ENCODE measurements around the gene MRPL36.

Gene MRPL36

DNA sequence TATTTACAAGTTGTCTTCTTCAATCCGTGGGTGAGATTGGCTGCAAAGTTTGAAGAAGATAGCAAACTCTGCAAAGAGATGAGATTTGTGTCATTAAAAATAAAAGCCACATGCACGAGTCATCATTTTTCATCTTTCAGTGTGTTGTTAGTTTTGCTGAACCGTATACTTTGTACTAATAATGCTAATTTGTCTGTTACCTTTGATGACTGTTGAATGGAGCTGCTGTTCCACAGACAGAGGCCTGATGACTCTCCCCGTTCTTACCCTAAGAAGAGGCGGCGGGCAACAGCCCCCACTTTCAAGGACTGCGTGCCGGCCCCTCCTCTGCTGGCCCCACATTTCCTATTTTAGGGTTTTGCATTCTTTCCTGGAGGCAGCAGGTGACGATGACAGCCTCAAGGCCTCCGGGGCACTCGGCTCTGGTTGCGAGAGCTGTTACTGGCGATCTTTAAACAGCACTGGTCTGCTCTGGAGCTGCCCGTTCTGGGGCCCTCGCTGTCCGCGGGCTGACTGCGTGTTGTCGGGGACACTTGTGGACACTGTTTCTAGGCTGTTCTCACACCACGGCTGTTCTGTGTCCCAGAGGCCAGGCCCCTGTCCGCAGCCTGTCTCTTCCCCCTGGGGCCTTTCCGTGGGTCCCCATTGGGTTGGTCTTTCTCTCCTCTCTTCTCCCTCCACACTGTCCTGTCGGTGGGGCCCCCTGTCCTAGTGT, 36.7 kb upstream of the MRPL36 start:
- TF ChIP-seq POLR2A (IDR thresholded peaks at IDR 0.05; ENCODE audit: low read depth, low read length) = no peak
- DNase-seq (ENCODE audit: insufficient read length, low spot score) (no peak), FAIRE-seq (no peak)

DNA sequence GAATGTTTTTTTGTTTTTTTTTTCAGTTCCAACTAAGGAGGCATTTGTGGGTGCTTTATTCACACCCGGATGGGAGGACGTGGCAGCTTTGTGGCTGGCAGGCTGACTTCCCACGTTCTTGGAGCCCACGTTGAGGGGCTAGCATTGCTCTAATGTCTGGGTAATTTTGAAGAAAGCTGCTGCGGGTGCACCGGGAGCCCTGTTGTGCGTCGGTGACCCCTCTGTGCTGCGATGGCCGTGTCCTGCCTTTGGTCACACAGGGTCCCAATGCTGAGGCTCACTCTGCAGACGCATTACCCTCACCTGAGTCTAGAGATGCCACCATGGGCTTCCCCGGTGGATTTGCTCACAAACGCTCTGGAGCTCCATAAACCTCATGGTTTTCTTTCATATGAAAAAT, 35.8 kb upstream of the MRPL36 start:
- no peak for TF ChIP-seq POLR2A (IDR thresholded peaks at IDR 0.05; ENCODE audit: low read depth, low read length)
- no peak for DNase-seq (ENCODE audit: insufficient read length, low spot score)
- no peak for FAIRE-seq

DNA sequence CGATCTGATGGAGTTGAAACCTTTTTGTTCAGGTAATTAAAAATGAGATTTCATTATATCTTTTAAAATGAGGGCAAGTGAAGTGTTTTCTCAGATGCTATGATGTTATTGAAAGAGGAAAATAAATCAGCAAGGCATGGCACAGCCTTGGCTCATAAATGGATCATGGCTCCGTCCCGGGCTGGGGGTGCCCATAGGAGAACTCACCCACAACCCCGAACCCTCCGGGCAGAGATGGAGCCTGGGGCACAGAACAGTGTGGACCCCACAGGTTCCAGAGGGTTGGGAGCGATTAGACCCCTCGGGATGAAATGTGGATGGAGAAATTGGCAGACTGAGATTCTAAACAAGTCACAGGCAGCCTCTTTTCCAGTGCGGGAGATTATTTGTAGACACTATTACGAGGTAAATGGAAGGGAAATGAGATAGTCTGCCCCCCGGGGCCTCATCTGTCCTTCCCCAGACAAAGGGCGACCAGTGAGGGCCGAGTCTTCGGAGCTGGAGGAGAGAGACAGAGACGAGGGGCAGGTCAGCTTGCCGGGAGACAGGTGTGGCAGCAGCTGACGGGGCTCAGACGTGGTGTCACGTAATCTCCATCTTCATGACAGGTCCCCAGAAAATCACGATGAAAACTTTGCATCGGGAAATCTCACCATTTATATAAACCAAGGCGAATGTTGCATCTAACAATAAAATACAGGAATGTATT, 35.2 kb upstream of the MRPL36 start:
- FAIRE-seq (no peak), DNase-seq (ENCODE audit: insufficient read length, low spot score) (no peak)
- no peak for TF ChIP-seq POLR2A (IDR thresholded peaks at IDR 0.05; ENCODE audit: low read depth, low read length)

DNA sequence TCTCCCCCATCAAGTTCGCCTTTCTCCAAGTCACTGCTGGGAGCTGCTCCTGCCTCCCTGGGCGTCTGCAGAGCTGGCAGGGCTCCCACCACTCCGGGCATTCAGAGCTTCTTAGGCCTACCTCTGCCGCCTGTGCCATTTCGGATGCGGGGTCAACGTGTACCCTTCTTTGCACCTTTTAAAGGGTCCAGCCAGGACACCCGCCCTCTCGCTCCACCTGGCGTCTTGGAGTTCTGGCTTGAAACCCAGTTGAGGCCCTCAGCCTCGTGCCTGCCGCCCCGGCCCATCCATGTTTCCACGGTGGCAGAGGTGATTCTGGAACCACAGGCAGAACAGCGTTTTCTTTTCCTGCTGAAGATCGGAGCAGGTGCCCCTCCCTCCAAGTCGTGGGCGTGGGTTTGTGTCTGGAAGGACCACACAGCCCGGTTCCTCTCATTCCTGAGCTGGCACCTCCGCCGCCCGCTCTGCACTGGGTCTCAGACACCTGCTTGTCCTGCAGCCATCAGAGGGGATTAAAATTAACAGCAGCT, 34.5 kb upstream of the MRPL36 start:
- no peak for TF ChIP-seq POLR2A (IDR thresholded peaks at IDR 0.05; ENCODE audit: low read depth, low read length)
- FAIRE-seq (no peak), DNase-seq (ENCODE audit: insufficient read length, low spot score) (no peak)

DNA sequence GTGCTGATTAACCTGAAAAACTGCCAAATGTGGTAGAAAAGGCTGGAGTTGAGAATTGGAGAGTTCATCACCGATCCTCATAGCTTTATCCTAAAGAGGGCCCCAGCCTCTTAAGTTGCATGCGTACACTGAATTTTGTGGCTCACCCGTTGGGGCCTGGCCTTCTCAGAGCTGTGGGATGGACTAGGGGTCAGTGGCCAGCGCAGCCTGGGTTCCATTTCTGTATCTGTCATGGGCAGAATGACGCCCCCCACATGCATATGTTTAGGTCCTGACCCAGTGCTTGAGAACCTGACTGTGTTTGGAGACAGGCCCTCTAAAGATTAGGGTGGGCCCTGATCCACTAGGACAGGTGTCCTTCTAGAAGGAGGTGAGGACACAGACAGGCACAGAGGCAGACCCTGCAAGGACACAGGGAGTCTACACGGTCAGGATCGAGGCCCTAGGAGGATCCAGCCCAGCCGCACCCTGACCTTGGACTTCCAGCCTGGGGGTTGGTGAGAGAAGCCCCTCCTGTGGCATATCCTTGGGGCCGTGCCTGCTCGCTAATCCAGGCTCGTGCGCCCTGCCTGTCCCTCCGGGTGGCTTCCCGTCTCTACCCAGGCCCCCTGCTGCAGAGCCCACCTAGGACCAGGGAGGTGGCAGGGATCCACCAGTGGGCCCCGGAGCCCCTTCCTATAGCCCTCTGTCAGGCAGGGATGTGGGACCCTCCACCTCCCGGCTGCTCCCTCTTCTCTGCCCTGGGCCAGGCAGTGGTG, 33.8 kb upstream of the MRPL36 start:
- FAIRE-seq (no peak), DNase-seq (ENCODE audit: insufficient read length, low spot score) (no peak)
- no peak for TF ChIP-seq POLR2A (IDR thresholded peaks at IDR 0.05; ENCODE audit: low read depth, low read length)

DNA sequence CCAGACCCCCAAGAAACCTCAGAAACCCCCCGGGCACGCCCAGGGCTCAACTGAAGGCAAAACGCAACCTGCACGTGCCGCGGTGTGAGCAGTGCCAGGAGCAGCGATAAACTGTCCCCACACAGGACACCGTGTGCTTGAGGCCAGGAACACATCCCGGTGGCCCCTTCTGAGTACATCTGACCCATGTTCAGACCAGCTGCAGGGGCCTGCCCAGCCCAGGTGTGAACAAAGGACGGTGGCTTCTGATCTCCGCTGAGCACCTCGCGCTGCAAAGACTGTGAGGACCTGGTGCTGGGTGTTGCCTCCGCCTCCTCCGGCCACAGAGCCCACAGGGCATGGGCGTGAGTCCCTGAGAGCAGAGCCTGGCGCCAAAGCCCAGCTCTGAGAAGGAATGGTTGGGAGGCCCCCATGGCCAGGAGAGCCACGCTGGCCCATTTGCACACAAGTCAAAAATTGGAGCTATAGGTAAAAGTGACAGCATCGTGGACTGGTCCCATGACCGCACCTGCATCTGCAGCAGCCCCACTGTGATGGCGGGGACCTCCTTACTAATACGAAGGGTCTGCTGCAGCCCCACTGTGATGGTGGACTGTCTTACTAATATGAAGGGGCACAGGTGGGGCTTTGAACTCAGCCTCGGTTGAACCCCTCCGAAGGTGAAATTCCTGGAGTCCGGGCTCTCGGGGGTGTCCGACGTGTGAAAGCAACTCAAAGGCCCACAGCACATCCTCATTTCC, 33.0 kb upstream of the MRPL36 start:
- FAIRE-seq (no peak), DNase-seq (ENCODE audit: insufficient read length, low spot score) (no peak)
- TF ChIP-seq POLR2A (IDR thresholded peaks at IDR 0.05; ENCODE audit: low read depth, low read length) = no peak

DNA sequence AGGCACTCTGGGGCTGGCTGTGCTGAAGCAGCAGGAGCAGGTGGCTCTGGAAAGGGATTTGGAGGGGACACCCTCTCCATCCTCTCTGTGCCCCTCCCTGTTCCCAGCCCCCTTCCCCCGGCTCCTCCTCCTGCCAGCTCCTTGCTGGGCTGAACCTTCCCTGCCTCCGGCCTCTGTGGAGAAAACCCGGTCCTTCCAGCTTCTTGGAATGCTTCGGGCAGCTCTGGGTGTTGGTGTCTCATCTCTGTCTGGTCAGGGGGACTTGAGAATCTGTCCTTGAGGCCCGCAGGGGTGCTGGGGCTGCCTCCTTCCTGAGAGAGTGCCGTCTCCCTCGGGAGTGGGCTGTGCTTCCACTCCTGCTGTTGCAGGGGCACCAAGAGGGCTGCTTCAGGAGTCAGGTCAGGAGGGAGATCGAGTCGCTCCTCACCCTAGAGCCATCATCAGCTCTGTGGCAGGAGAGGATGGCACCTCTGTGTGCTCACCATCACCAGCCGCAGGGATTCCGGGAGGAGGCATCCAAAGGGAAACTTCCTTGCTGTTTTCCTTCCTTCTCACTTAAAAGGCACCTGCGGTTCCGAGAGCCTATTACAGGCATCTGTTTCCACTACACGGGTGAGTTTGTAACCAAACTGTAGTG, 32.2 kb upstream of the MRPL36 start:
- DNase-seq (ENCODE audit: insufficient read length, low spot score) (no peak), FAIRE-seq (no peak)
- TF ChIP-seq POLR2A (IDR thresholded peaks at IDR 0.05; ENCODE audit: low read depth, low read length) = no peak

DNA sequence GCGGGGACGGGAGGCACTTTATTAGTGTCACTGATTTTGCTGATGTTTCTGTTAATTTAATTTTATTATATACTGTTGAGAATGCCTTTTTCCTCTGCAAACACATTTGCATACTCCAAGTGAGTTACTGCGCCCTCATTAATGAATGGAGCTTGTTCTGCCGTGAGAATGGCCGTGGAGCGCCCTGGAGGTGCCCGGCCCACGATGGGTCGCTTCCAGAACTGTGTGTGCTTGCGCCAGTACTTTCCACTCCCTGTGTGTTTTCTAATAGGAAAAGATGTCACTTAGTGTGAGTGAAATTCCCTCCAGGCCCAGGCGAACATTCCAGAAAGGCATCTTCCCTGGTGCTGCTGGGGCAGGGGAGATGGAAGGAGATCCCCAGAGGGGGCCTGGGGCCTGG, 31.6 kb upstream of the MRPL36 start:
- no peak for TF ChIP-seq POLR2A (IDR thresholded peaks at IDR 0.05; ENCODE audit: low read depth, low read length)
- DNase-seq (ENCODE audit: insufficient read length, low spot score) = no peak
- no peak for FAIRE-seq

DNA sequence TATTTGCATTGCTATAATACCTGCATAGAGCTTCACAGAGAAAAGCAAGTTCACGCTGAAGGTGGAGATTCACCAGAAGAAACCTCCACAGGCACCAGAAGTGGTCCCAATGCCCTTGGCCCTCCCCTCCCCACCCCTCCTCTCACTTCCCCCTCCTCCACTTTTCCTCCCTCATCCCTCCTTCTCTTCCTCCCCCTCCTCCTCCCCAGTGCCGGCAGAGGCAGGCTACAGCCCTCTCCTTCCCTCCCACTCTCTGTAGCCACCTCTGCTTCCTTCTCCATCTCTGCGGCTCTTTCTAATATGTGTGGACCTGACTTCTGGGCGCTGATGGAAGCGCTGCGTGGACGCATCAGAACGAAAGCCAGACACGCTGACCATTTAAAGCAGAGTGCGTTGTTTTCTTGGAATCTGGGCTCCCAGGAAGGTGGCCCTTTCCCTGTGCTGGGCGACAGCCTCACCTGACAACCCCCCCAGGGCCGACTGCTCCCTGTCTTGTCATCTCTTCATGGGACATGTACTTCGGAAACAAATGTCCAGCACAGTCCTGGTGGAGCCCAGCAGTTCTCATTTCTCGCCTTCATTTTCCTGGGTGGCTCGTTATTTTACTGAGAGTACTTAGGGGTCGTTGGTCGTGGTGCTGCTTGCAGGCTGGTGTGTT, 31.1 kb upstream of the MRPL36 start:
- no peak for DNase-seq (ENCODE audit: insufficient read length, low spot score)
- no peak for FAIRE-seq
- no peak for TF ChIP-seq POLR2A (IDR thresholded peaks at IDR 0.05; ENCODE audit: low read depth, low read length)

DNA sequence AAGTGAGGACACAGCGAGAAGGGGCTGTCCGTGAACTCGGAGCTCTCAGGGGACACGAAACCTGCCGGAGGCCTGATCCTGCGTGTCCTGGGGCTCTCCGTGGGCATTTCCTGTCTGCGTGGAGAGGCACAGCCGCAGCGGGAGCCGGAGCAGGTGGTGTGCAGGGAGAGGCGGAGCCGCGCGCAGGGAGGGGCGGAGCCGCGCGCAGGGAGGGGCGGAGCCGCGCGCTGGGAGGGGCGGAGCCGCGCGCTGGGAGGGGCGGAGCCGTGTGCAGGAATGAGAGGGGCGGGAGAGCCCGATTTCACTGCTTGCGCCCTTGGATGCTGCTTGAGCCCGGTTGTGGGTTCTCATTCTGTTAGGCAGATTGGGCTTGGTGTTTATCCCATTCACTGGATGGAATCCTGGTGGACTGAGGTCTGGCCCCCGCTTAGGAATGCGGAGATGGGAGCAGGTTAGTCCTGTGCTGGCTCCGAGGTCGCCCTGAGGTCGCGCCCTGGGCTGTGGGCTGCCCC, 28.3 kb upstream of the MRPL36 start:
- FAIRE-seq = no peak
- TF ChIP-seq POLR2A (IDR thresholded peaks at IDR 0.05; ENCODE audit: low read depth, low read length) = no peak
- no peak for DNase-seq (ENCODE audit: insufficient read length, low spot score)

DNA sequence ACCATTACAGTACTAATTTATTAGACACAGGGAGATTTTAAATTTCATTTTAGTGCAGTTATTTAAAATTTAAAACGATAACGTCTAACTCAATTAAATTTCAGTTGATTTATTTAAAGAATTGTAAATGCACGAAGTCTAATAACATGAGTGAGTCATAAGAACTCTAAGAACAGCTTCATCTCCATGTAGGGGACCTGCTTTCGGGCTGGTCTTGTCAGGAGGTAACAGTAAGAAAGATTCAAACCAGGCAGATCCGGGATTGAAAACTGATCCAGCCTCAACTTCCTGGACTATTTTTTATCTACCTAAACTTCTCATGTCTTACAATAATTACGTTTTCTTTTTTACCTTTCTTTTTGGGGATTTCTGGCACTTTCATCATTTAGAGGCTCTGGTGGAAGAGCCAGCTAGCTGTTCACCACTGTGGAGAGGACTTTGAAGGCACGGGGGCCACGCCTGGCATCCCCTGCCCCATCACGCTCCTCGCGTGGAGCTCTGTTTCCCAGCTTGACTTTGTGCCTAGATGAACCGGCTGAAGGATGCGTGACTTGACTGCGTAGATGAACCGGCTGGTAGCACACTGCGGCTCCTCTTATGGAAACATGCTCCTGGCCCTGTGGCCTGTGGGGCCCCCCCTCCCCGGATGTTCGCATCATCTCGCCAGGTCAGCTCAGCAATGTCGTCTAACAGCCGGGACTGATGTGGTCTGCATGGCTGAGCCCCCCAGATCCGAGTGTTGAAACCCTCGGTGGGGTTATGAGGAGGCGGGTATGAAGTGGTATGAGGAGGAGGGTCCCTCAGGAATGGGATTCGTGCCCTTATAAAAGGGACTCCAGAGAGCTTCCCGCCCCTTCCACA, 27.6 kb upstream of the MRPL36 start:
- DNase-seq (ENCODE audit: insufficient read length, low spot score) (no peak), FAIRE-seq (no peak)
- TF ChIP-seq POLR2A (IDR thresholded peaks at IDR 0.05; ENCODE audit: low read depth, low read length) = no peak
